Gastrocnemius medialis (tissue), 4 donors: ENCODE data around the gene TELO2. TPM values are rescaled to one million over a fixed set of nuclear protein-coding genes. Genes with fewer than 3 reads are reported as not detected.

Experiments
- ATAC-seq, 2 donors: fragments of 150-250 bp; one replicate each; pipeline ENCODE4 v1.9.1; 2016
- DNase-seq, 2 donors: peaks; one replicate each; pipeline ENCODE4 v3.0.0-alpha.2; 2019
- H3K27ac ChIP-seq, 4 donors: fragments of 200-600 bp; sonication (generic); 1 replicate in 1 of 4; 2 replicates in 3 of 4; pipeline ENCODE4 v1.5.1; 2016 to 2018; ENCODE audit warnings: mild to moderate bottlenecking in 2 of 4, moderate library complexity in 1 of 4
- H3K27me3 ChIP-seq, 3 donors: fragments of 200-600 bp; sonication (generic) in 2 of 3; 1 replicate in 1 of 3; 2 replicates in 2 of 3; pipeline versions ENCODE4 v1.5.1 to v1.6.0; 2016 to 2019; ENCODE audit warnings: mild to moderate bottlenecking in 1 of 3, moderate library complexity in 1 of 3
- H3K36me3 ChIP-seq, 2 donors: fragments of 200-600 bp; sonication (generic) in 1 of 2; one replicate each; pipeline ENCODE4 v1.5.1; 2017 to 2018
- H3K4me1 ChIP-seq, 2 donors: fragments of 200-600 bp; sonication (generic) in 1 of 2; one replicate each; pipeline ENCODE4 v1.5.1; 2016 to 2017; ENCODE audit warnings: mild to moderate bottlenecking in 2 of 2
- H3K4me3 ChIP-seq, 4 donors: fragments of 200-600 bp; sonication (generic) in 3 of 4; 1 replicate in 1 of 4; 2 replicates in 3 of 4; pipeline ENCODE4 v1.5.1; 2016 to 2019; ENCODE audit warnings: mild to moderate bottlenecking in 2 of 4
- H3K9me3 ChIP-seq, 3 donors: fragments of 200-600 bp; sonication (generic) in 2 of 3; 1 replicate in 1 of 3; 2 replicates in 2 of 3; pipeline ENCODE4 v1.5.1; 2016 to 2019
- CTCF ChIP-seq, 5 experiments: fragments of 450-650 bp in 3 of 5; fragments of 200-600 bp in 2 of 5; sonication (generic) in 2 of 5; IDR thresholded peaks in 4 of 5; conservative IDR thresholded peaks in 1 of 5; 1 replicate in 4 of 5; 2 replicates in 1 of 5; pipeline ENCODE4 v1.5.1; 2016 to 2019; ENCODE audit warnings: antibody characterized with exemption in 5 of 5, mild to moderate bottlenecking in 3 of 5, moderate library complexity in 3 of 5
- POLR2A ChIP-seq, 2 donors: fragments of 450-650 bp; IDR thresholded peaks; one replicate each; pipeline ENCODE4 v1.6.1; 2017; ENCODE audit warnings: antibody characterized with exemption in 2 of 2, mild to moderate bottlenecking in 2 of 2, moderate library complexity in 2 of 2
- in situ Hi-C, 4 donors: fragments of 200-750 bp; cut with MboI; loops; one replicate each; pipeline versions ENCODE4 v1.15.0 to v1.8.0; 2017; ENCODE audit warnings: low sequenced_read_pairs in 4 of 4
- intact Hi-C: fragments of 100-400 bp; cut with DNase I; formaldehyde crosslinking; loops from one replicate; pipeline ENCODE4 v1.15.1; 2023; ENCODE audit warnings: low total_unique reads
- total RNA-seq, 4 donors: library from RNA; depleted of rRNA; stranded (reverse); fragments of >200 nt; gene quantifications; one replicate each; pipeline versions ENCODE4 v1.1.0 to v1.2.3, GENCODE V29; 2016

The TELO2 gene
- total RNA-seq, 4 donors from 2014 or later: 2.9 to 11.2 (median 9.8) TPM

DNA sequence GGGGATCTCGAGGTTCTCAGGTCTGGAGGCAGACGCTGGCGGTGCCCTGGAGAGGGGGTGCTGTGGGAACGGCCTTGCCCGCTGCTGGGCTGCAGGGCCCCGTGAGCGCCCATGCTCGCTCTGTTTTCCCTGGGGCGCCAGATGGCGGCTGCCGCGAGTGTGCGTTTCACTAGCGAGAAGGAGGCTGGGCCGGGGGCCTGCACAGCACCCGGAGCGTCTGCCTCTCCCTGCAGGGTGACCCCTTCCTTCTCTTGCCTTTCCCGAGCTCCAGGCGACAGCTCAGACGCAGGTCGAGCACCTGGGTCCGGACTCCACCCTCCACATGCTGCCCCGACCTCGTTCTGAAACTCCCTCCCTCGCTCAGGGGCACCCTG is 2.7 kb downstream of the TELO2 start:
- peaks cover 0 to 58% of the 10 kb centered on the region in 2 donors for H3K36me3 ChIP-seq
- DNase-seq: no peak

DNA sequence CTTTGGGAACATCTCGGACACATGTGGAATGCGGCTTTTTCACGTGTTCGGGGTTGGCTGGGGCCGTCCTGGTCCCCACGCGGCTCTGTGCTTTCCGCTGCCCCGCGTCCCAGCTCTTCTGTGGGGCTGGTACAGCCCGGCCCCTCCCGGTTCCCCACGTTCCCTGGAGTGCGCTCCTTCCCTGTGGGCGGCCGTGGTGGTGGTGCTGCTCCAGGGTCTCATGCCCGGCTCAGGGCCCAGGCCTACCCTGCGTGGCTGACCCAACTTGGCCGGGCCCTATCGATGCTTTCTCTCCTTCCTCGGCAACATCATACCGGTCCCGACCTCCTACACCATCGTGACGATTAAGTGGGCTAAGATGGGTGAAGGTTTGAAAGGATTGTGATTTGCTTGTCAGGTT is 3.3 kb downstream of the TELO2 start:
- no peaks in the 10 kb centered on the region for H3K27me3 ChIP-seq
- peaks cover 0 to 64% of the 10 kb centered on the region in 2 donors for H3K36me3 ChIP-seq
- no peak for DNase-seq
- intact Hi-C loops: loop anchor here (10.0 kb wide), 1 partner anchor 208 kb away; the partner anchor contains the start of gene MAPK8IP3
- no peak for ATAC-seq
- H3K4me3 ChIP-seq: no peak overlapping the region
- TF ChIP-seq CTCF (IDR thresholded peaks at IDR 0.05 in 4 of 5, conservative IDR thresholded peaks at IDR 0.05 in 1 of 5) (no peak), POLR2A (IDR thresholded peaks at IDR 0.05) (no peak)
- in situ Hi-C loops: no loop called here
- H3K4me1 ChIP-seq: peaks cover 15 to 20% of the 10 kb centered on the region in 2 donors
- no peak overlapping the region for H3K27ac ChIP-seq
- H3K9me3 ChIP-seq: no peaks in the 10 kb centered on the region

More for the DNA sequence above, 2.7 kb downstream of the TELO2 start:
- peaks cover 15 to 20% of the 10 kb centered on the region in 2 donors for H3K4me1 ChIP-seq
- ATAC-seq: no peak
- no peak overlapping the region for H3K27ac ChIP-seq
- no peaks in the 10 kb centered on the region for H3K27me3 ChIP-seq
- in situ Hi-C loops: no loop called here
- no peaks in the 10 kb centered on the region for H3K9me3 ChIP-seq
- intact Hi-C loops: loop anchor here (2.0 to 10.0 kb wide), 2 partner anchors 35 to 209 kb away; partner anchors contain the start of gene MAPK8IP3
- no peak overlapping the region for H3K4me3 ChIP-seq
- TF ChIP-seq CTCF (IDR thresholded peaks at IDR 0.05 in 4 of 5, conservative IDR thresholded peaks at IDR 0.05 in 1 of 5) (no peak), POLR2A (IDR thresholded peaks at IDR 0.05) (no peak)

- Histone ChIP-seq H3K4me3 (no peak overlapping the region), H3K9me3 (no peaks in the 10 kb centered on the region), H3K36me3 (peaks cover 0 to 70% of the 10 kb centered on the region in 2 donors), H3K27me3 (no peaks in the 10 kb centered on the region), H3K27ac (no peak overlapping the region), H3K4me1 (peaks cover 15 to 20% of the 10 kb centered on the region in 2 donors)
- in situ Hi-C loops: no loop called here
- intact Hi-C loops: loop anchor here (10.0 kb wide), 1 partner anchor 208 kb away; the partner anchor contains the start of gene MAPK8IP3
- DNase-seq: no peak
- no peak for TF ChIP-seq POLR2A (IDR thresholded peaks at IDR 0.05)
- no peak for TF ChIP-seq CTCF (IDR thresholded peaks at IDR 0.05 in 4 of 5, conservative IDR thresholded peaks at IDR 0.05 in 1 of 5)
- no peak for ATAC-seq
Observed at GRCh38 chr16:1497014-1497598, 3.9 kb downstream of the TELO2 start.

DNA sequence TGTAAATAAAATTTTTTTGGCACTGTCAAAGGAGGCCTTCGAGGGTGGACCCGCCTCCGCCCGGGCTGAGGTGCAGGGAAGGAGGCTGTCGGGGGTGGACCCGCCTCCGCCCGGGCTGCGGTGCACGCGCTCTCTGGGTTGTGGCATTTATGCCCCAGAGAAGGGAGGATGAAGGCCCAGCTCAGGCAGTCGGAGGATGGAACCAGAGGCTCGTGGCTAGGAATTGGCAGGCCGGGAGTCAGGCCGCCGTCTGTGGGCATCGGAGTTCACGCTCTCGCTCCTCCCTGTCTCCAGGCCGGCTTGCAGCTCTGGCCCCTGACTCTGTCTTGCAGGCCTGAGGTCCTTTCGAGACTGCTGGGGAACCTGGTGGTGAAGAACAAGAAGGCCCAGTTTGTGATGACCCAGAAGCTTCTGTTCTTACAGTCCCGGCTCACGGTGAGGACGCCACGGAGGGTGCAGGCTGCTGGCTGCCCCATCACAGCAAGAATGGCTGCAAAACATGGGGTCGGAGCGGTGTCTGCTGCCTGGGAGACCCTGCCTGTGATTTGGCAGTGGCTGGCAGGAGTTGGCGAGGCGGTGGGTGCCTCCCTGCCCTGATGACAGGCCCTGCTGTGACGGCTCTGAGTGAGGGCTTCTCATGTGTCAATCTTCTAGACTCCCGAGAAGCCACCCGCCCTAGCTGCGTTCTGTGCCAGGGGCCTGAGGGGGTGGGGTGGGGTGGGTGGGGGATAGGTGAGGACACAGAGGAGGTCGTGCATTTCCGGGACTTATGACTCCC is 5.9 kb downstream of the TELO2 start:
- H3K9me3 ChIP-seq: no peaks in the 10 kb centered on the region
- no peak overlapping the region for H3K4me3 ChIP-seq
- TF ChIP-seq CTCF (IDR thresholded peaks at IDR 0.05 in 4 of 5, conservative IDR thresholded peaks at IDR 0.05 in 1 of 5): no peak
- no peak for TF ChIP-seq POLR2A (IDR thresholded peaks at IDR 0.05)
- H3K4me1 ChIP-seq: peaks cover 9 to 10% of the 10 kb centered on the region in 2 donors
- no peak overlapping the region for H3K27ac ChIP-seq
- no peaks in the 10 kb centered on the region for H3K27me3 ChIP-seq
- no peak for ATAC-seq
- H3K36me3 ChIP-seq: peaks cover 0 to 88% of the 10 kb centered on the region in 2 donors
- intact Hi-C loops (loop anchor here (10.0 kb wide), 1 partner anchor 206 kb away; the partner anchor contains the start of gene MAPK8IP3), in situ Hi-C loops (no loop called here)
- DNase-seq: no peak
